ENCODE data around the gene RBM4. TPM values are rescaled to one million over a fixed set of nuclear protein-coding genes. Genes with fewer than 3 reads are reported as not detected.
"Not testable (repeated sequence)": the region's sequence is repeated elsewhere in the genome, so short reads cannot be mapped to it uniquely, and the experiment has no call there.

RBM4 gene
- total RNA-seq, 1 donor from 2014 or later = 119 TPM

DNA sequence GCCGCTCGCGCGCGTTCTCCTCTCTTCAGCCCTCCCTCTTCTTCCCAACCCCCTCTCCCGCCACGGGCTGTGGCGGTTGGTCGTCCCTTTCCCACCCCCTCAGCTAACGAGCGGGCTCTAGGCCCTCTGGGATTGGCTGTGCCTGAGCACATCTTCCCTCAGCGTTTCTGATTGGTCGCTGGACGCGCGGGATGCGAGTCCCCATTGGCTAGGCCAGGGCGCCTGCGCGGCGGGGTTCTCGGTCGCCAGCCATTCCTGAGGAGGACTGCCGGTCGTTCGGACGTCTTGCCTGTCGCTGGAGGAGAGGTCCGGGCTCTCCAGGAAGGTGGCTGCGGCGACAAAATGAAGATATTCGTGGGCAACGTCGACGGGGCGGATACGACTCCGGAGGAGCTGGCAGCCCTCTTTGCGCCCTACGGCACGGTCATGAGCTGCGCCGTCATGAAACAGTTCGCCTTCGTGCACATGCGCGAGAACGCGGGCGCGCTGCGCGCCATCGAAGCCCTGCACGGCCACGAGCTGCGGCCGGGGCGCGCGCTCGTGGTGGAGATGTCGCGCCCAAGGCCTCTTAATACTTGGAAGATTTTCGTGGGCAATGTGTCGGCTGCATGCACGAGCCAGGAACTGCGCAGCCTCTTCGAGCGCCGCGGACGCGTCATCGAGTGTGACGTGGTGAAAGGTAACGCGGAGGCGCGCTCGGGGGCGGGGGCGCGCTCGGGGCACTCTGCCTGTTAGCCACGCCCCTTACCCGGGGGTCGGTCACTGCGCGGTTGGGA, 21.9 kb upstream of the RBM4 start, which contains the start of gene RBM14:
TSS of gene RBM14 (plus strand) at position 252 of the 776 bp plus-strand sequence. CDS start at position 343, 91 bp downstream.
- peak; percentile 99 for DNase-seq (ENCODE audit: low spot score)

DNA sequence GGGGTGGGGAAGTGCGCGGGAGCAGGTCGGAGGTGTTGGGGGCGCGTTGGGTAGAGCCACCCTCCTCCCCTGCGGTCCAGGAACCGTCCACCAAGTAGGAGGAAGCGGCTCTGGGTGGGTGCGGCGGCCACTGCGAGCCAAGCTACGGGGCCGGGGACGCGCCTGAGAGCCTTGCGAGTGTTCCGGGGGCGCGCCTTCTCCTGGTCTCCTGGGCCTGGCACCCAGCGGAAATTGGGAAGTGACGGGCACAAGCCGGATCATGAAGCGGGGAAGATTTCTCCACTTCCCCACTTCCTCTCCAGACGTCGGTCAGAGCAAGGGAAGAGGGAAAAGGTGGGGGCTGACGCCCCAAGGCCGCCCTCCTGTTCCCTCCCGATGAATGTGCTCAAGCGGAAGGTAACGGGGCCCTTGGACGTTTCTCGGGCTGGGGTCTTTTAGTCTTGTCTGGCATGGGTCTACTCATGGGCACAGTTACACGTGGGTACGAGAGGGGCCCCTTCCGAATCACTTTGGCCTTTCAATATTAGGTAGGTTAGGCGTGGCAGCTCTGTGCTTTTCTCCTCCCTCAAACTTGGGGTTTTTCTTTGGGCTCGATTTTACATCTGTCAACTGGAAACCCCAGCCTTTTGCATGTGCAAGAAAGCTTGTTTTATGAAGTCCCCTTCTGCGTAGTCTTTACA, 21.2 kb upstream of the RBM4 start:
- no peak for DNase-seq (ENCODE audit: low spot score)

DNA sequence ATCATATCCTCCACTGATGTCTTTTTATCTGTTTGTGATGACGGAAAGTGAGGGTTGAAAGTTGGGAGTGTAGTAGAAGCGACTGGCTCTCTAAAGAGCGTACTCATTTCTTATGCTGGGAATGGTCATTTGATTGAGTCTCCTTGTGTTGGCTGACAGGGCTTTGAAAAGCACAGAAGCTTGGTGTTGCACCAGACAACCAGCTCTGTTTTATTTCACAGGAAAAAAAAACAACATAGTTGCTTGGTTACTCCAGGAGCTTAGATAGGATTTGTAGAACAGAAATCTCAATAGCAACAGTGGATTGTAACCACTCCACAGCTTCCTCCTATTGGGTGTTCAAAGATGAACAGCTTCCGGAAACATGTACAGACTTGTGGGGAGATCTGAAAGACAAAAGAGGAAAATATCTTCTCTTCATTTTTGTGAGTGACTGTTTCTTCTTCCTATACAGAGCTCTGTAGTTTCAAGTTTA, 19.4 kb upstream of the RBM4 start:
- DNase-seq (ENCODE audit: low spot score) = peak; percentile 14

DNA sequence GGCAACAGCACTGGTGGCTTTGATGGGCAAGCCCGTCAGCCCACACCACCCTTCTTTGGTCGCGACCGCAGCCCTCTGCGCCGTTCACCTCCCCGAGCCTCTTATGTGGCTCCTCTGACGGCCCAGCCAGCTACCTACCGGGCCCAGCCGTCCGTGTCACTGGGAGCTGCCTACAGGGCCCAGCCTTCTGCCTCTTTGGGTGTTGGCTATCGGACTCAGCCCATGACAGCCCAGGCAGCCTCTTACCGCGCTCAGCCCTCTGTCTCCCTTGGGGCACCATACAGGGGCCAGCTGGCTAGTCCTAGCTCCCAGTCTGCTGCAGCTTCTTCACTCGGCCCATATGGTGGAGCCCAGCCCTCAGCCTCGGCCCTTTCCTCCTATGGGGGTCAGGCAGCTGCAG, 14.1 kb upstream of the RBM4 start:
- no peak for DNase-seq (ENCODE audit: low spot score)

DNA sequence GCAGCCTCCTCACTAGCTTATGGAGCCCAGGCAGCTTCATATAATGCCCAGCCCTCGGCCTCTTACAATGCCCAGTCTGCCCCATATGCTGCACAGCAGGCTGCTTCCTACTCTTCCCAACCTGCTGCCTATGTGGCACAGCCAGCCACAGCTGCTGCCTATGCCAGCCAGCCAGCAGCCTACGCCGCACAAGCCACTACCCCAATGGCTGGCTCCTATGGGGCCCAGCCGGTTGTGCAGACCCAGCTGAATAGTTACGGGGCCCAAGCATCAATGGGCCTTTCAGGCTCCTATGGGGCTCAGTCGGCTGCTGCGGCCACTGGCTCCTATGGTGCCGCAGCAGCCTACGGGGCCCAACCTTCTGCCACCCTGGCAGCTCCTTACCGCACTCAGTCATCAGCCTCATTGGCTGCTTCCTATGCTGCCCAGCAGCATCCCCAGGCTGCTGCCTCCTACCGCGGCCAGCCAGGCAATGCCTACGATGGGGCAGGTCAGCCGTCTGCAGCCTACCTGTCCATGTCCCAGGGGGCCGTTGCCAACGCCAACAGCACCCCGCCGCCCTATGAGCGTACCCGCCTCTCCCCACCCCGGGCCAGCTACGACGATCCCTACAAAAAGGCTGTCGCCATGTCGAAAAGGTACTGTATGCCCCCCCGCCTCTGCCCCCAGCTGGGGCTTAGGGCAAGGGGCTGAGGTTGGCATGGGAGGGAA, 13.3 kb upstream of the RBM4 start:
- DNase-seq (ENCODE audit: low spot score) = no peak

DNA sequence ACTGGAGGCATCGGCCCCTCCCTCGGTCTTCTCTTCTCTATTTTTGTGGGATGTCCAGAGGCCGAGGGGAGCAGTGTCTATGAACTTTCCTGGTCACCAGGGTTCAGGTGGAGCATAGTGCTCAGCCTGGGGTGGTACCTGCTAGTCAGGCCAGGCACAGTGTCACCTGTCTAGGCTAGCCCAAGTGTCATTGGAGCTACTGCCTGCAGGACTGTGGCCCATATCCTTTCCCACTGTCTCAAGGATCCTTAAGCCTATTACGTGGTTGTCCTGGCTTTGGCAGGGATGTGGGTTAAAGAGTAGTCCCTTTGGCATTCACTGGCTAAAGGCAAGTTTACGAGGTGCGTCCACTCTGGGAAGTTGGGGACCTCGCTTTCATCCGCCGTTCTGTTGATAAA, 12.8 kb upstream of the RBM4 start:
- no peak for DNase-seq (ENCODE audit: low spot score)

DNA sequence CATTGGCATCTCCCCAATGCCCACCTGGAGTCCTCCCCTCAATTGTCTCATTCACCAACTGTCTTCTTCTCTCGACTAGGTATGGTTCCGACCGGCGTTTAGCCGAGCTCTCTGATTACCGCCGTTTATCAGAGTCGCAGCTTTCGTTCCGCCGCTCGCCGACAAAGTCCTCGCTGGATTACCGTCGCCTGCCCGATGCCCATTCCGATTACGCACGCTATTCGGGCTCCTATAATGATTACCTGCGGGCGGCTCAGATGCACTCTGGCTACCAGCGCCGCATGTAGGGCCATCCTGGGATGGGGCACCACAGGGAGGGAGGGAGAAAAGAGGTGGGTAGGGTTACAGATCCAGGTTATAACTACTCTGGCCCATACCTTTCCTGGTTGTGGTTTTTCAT, 12.1 kb upstream of the RBM4 start:
- no peak for DNase-seq (ENCODE audit: low spot score)

DNA sequence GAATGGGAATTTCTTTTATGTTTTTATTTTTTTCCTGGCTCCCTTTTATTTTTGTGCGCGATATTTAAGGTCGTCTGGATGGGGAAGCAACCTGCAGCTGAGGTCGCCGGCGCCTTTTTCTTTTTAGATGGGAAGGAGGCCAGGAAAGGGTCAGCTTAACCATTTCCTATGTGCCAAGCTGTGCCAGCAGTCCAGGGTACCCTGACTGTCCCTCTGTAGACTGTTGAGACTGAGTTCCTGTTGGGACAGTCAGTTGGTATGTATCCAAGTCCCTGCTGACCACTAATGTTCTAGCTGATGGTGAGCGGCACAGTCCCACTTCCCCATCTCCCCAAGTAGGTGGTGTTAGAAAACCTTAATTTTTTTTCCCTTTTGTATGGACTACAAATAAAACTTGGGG, 11.6 kb upstream of the RBM4 start:
- no peak for DNase-seq (ENCODE audit: low spot score)

DNA sequence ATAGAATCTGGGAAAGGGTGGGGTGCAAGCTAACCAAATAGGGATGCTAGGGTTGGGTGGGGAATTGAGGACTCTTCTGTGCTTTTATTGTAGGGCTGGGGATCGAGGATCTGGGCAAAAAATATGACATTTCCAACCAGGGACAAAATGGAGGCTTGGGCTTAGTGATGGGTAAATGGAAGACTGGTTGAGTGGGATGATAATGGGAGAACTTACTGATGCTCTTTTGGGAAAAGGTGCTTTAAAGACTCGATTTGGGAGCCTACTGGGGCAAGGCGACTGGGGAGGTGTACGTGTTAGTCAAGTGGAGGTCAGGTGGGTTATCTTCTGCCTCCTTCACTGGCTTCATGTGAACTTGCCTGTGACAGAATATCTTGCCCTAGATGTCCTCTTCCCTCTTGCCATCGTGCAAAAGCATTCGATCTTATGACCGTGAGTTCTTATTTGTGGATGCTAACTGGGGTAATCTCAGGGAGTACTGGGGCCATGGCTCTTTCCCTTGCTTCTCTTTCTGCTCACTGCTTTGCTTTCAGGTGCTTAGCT, 10.4 kb upstream of the RBM4 start:
- no peak for DNase-seq (ENCODE audit: low spot score)

DNA sequence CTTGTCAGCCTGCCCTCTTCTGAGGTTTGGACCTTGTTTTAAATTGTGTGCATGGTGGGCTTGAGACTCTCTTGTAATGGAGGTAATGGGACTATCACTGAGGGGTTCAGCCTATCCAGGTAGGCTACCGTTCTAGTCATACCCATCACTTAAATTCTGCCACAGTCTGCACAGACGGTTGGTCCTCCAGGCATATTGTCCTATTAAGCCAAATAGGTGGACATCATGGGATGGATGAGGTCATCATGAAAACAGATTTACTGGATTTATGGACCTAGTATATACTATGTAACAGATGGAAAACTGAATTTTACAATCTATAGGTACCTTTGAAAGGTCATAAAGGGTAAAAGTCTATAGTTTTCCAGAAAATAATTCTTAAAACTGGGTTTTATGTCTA, 9.1 kb upstream of the RBM4 start:
- no peak for DNase-seq (ENCODE audit: low spot score)

DNA sequence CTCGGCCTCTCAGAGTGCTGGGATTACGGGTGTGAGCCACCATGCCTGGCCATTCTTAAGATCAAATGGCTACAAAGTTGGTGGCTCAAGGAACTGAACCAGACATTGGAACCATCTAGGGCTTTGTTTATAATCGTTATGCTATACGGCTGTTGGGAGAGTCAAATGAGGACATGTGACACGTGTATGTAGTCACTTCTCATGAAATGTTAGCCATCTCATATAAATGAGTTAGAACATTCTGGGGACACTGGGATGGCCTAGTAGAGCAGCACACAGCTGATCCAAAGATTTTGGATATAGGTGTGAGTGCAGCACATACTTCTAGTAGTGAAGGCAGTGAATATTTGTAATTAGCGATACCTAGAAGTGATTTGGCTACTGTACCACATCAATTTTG, 6.6 kb upstream of the RBM4 start:
- no peak for DNase-seq (ENCODE audit: low spot score)

DNA sequence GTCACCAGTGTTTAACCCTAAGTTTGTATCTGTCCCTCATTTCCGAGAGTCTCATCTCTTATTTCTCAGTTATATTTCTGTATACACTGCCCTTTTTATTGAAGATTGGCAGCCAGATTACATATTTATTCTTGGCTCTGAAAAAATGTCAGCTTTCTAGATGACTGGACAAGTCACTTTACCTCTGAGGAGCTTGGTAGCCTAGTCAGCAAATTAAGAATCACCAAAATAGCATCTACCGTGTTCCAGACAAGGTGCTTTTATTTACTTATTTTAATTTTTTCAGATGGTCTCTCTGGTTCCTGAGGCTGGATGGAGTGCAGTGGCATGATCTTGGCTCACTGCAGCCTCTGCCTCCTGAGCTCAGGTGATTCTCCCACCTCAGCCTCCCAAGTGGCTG, 5.6 kb upstream of the RBM4 start:
- no peak for DNase-seq (ENCODE audit: low spot score)

DNA sequence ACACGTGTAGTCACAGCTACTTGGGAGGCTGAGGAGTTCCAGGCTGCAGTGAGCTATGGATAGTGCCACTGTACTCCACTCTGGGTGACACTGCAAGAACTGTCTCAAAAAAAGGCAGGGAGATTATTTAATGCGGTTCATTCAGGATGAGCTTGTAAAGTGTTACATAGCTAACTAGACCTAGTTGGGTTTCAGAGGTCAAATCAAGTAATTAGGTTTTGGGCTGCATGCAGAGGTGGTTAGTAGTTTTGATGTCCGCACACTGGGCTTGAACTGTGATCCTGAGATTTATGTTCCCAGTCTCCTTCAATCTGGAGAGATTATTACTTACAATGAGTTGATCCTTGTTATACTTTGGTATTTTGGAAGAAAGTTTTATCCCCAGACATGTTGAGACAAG, 2.1 kb upstream of the RBM4 start:
- no peak for DNase-seq (ENCODE audit: low spot score)

DNA sequence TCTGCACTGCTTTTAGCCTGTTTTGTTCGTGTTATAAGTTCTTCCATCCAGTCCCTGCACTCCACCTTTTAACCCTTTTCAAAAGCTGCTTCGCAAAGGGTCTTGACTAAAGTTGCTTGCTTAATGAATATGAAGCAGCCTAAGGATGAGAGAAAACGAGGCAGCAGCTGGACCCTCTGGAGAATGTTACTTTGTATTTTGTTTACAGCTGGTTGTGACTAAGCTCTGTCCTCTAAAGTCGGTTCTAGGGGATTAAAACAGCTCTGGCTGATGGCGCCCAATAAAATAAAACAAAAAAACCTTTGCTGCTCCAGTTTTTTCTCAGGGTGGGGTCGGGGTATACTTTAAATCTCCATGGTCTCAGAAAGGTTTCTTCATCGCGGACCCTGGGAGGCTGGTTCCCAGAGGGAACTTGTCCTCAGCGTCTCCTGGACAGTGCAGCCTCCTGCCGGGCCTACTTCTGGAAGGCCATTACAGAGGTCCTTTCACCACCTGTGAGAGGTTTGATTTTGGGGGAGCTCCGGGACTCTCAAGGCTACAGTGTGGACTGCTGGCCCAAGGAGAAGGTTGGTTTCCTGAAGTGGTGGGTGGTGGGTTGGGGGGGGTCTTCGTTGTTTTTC, 836 bp upstream of the RBM4 start:
- DNase-seq (ENCODE audit: low spot score) = no peak

DNA sequence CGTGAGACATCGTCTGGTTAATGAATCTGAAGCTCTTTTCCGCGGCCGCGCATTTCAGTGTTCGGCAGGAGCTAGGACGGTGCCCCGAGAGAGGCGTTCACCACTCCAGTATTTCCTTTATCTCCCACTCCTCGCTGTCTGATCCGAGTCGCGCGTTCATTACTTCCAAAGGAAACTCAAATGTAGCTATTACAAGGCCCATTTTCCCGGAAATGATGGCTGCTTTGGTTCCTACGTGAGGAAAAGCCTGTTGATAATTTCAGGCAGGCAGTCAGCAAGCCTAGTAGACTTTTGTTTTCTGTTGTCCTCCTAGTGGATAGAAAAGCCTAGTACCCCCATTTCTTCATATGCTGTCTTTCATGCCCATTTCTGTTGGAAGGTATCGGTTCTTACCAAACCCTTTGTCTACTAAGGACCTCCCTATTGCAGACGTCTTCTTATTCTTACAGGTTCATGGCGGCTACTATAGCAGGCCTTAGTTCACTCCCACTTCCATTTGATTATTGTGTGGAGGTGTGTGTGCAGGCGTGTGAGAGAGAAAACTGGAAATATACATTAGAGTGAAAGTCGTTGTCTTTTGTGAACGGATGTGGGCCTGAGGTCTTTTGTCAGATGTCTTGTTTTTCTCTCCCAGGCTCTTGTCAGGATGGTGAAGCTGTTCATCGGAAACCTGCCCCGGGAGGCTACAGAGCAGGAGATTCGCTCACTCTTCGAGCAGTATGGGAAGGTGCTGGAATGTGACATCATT, 737 bp downstream of the RBM4 start:
- no peak for DNase-seq (ENCODE audit: low spot score)

DNA sequence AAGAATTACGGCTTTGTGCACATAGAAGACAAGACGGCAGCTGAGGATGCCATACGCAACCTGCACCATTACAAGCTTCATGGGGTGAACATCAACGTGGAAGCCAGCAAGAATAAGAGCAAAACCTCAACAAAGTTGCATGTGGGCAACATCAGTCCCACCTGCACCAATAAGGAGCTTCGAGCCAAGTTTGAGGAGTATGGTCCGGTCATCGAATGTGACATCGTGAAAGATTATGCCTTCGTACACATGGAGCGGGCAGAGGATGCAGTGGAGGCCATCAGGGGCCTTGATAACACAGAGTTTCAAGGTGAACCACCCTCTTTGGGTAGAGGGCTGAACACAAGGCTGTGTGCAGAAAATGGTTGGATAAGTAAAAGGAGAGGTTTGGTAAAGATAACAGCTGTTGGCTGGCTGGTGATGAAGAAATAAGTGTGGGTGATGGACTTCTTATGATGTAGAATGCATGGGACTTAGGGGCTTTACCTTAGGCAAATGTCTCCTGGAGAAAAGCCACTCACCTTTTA, 1.4 kb downstream of the RBM4 start:
- DNase-seq (ENCODE audit: low spot score) = not testable (repeated sequence)

DNA sequence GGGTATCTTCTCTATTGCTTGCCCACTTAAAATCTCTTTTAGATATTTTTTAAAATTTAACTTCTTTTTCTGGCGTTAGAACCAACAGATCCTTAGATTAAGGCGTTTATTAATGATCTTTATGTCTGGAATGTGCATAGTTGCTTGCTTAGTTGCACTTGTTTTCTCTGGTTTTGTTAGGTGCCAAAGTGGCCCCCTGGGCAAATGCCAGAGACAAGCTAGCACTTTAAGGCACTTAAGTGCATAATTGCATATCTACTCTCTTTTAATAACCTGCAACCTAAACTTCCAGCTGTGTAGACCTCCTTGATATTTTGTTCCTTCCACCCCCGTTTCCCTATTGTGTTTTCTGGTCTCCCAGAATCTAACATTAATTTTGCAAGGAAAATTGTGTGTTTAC, 3.3 kb downstream of the RBM4 start:
- no peak for DNase-seq (ENCODE audit: low spot score)

DNA sequence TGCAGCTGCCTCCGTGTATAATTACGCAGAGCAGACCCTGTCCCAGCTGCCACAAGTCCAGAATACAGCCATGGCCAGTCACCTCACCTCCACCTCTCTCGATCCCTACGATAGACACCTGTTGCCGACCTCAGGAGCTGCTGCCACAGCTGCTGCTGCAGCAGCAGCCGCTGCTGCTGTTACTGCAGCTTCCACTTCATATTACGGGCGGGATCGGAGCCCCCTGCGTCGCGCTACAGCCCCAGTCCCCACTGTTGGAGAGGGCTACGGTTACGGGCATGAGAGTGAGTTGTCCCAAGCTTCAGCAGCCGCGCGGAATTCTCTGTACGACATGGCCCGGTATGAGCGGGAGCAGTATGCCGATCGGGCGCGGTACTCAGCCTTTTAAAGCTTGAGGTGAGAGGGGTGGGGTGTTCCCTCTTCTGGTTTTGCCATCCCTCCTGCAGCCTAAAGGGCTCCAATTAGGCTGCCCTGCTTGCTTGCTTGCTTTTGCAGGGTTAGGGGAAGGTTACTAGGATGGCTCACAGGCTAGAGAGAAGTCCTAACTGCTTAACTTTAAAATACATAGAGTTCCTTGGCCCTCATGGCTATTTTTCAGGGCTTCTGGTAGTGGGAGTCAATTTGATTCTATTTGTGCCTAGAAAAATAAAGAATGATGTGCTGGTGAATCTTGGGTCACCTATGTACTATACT, 5.4 kb downstream of the RBM4 start:
- no peak for DNase-seq (ENCODE audit: low spot score)

DNA sequence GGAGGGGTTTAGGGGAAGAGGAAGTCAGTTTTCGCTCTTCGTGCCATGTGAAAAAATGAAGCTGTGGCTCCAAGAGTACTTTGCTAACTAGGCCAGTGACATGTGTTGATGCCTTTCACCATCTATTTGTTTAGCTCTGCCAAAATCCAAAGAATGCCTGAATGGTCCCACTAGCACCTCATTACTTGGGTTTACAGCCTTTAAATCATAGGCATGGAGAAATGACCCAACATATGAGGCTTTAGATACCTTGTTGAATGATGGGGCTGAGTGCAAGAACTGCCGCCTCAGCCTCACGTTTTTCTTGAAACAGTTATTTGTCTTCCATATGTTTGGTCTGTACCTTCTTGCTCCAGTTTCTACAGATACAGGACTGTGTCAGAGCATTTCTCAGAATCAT, 8.3 kb downstream of the RBM4 start:
- no peak for DNase-seq (ENCODE audit: low spot score)

DNA sequence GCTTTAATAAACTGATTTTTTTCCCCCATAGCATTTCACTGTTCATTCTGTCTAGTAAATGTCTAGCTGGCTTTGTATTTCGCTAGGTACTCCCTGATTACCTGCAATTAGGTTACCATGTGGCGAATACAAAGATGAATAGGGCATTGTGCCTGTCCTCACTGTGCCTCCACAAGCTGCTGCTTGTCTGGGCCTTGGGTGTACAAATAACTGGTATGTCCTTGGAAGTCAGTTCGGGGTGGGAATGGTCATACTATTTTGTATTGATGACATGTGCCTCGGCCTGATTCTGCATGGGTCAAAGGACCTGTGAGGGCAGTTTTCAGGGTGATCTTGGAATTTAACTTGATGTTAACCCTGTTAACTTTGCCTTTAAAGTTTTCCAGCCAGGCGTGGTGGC, 11.4 kb downstream of the RBM4 start:
- no peak for DNase-seq (ENCODE audit: low spot score)
